Gastroesophageal sphincter (tissue), 3 donors: ENCODE results near the gene ARHGEF17.

Source experiments
- CTCF ChIP-seq, 4 experiments: fragments of 200-600 bp in 2 of 4; fragments of 450-650 bp in 2 of 4; sonication (generic) in 1 of 4; IDR thresholded peaks; one replicate each; pipeline ENCODE4 v1.5.1; 2017 to 2019; ENCODE audit warnings: antibody characterized with exemption in 4 of 4, mild to moderate bottlenecking in 2 of 4, moderate library complexity in 2 of 4
- EP300 ChIP-seq: sonication (generic); formaldehyde crosslinking; IDR thresholded peaks from one replicate; pipeline ENCODE4 v1.6.1; 2017; ENCODE audit warnings: antibody characterized with exemption, mild to moderate bottlenecking
- POLR2A ChIP-seq, 2 donors: fragments of 450-650 bp; IDR thresholded peaks; one replicate each; pipeline ENCODE4 v1.6.1; 2017; ENCODE audit warnings: antibody characterized with exemption in 2 of 2, mild to moderate bottlenecking in 2 of 2, moderate library complexity in 1 of 2
- POLR2AphosphoS5 ChIP-seq: sonication (generic); formaldehyde crosslinking; IDR thresholded peaks from one replicate; pipeline ENCODE4 v1.6.1; 2017; ENCODE audit warnings: antibody characterized with exemption

GRCh38 chr11:73412308-73412707 is 104.2 kb downstream of the ARHGEF17 start:
- TF ChIP-seq CTCF (IDR thresholded peaks at IDR 0.05) (no peak), POLR2AphosphoS5 (no peak), POLR2A (IDR thresholded peaks at IDR 0.05) (no peak), EP300 (no peak)
